ENCODE results near the gene CPLX1.
"Not testable (repeated sequence)": the region's sequence is repeated elsewhere in the genome, so short reads cannot be mapped to it uniquely, and the experiment has no call there.

The CPLX1 gene

GRCh38 chr4:757111-757510 is 68.8 kb downstream of the CPLX1 start:
- Histone ChIP-seq H3K4me3 (no peak overlapping the region), H3K27ac (no peak overlapping the region), H3K9me3 (peaks cover 8 to 79% (median 52%) of the 10 kb centered on the region in 3 donors), H3K4me1 (no peaks in the 10 kb centered on the region), H3K36me3 (peaks cover 78 to 82% (median 81%) of the 10 kb centered on the region in 3 donors), H3K27me3 (no peaks in the 10 kb centered on the region)
- DNase-seq = no peak
- TF ChIP-seq CTCF (IDR thresholded peaks at IDR 0.05) = no peak
- intact Hi-C loops (cut with DNase I; ENCODE audit: low total_unique reads) = no loop called here

GRCh38 chr4:754221-755120 is 71.5 kb downstream of the CPLX1 start:
- DNase-seq = no peak
- no peak for TF ChIP-seq CTCF (IDR thresholded peaks at IDR 0.05)
- H3K9me3 ChIP-seq = peaks cover 8 to 84% (median 60%) of the 10 kb centered on the region in 3 donors
- no peaks in the 10 kb centered on the region for H3K27me3 ChIP-seq
- H3K36me3 ChIP-seq = peaks cover 86 to 88% (median 86%) of the 10 kb centered on the region in 3 donors
- no peak overlapping the region for H3K27ac ChIP-seq
- intact Hi-C loops (cut with DNase I; ENCODE audit: low total_unique reads) = no loop called here
- no peaks in the 10 kb centered on the region for H3K4me1 ChIP-seq
- no peak overlapping the region for H3K4me3 ChIP-seq

- peaks cover 94 to 98% (median 95%) of the 10 kb centered on the region in 3 donors for H3K36me3 ChIP-seq
- H3K9me3 ChIP-seq = peaks cover 8 to 87% (median 64%) of the 10 kb centered on the region in 3 donors
- H3K4me3 ChIP-seq; H3K4me1 ChIP-seq; DNase-seq; H3K27ac ChIP-seq; H3K27me3 ChIP-seq; intact Hi-C loops (cut with DNase I; ENCODE audit: low total_unique reads): not testable (repeated sequence)
Observed at GRCh38 chr4:753186-753585, 72.7 kb downstream of the CPLX1 start.

- no peaks in the 10 kb centered on the region for H3K4me1 ChIP-seq
- TF ChIP-seq CTCF (IDR thresholded peaks at IDR 0.05) = no peak
- H3K36me3 ChIP-seq = peaks cover 92 to 97% (median 94%) of the 10 kb centered on the region in 3 donors
- H3K27ac ChIP-seq = no peak overlapping the region
- DNase-seq = no peak
- intact Hi-C loops (cut with DNase I; ENCODE audit: low total_unique reads) = no loop called here
- H3K27me3 ChIP-seq = no peaks in the 10 kb centered on the region
- peaks cover 8 to 79% (median 61%) of the 10 kb centered on the region in 3 donors for H3K9me3 ChIP-seq
- H3K4me3 ChIP-seq = no peak overlapping the region
Observed at GRCh38 chr4:752196-752861, 73.6 kb downstream of the CPLX1 start.

GRCh38 chr4:751676-752075 is 74.3 kb downstream of the CPLX1 start:
- DNase-seq = no peak
- Histone ChIP-seq H3K4me1 (no peaks in the 10 kb centered on the region), H3K27me3 (no peaks in the 10 kb centered on the region), H3K27ac (no peak overlapping the region), H3K4me3 (no peak overlapping the region), H3K36me3 (peaks cover 86 to 90% (median 87%) of the 10 kb centered on the region in 3 donors), H3K9me3 (peaks cover 8 to 73% (median 57%) of the 10 kb centered on the region in 3 donors)
- TF ChIP-seq CTCF (IDR thresholded peaks at IDR 0.05) = no peak
- intact Hi-C loops (cut with DNase I; ENCODE audit: low total_unique reads) = no loop called here
